ENCODE results near the gene PTPRK.

- TF ChIP-seq CTCF (IDR thresholded peaks at IDR 0.05 in 2 of 3, conservative IDR thresholded peaks at IDR 0.05 in 1 of 3; ENCODE audit: borderline replicate concordance in 1 of 3, insufficient read depth in 1 of 3, low read depth in 2 of 3, low read length in 2 of 3) (no peak), POLR2A (IDR thresholded peaks at IDR 0.05; ENCODE audit: borderline replicate concordance, extremely low read depth, insufficient read depth, insufficient read length) (no peak), EZH2 (IDR thresholded peaks at IDR 0.05) (no peak), MAX (IDR thresholded peaks at IDR 0.05) (no peak), POLR2AphosphoS5 (IDR thresholded peaks at IDR 0.05; ENCODE audit: low read depth, low read length) (no peak), SP1 (IDR thresholded peaks at IDR 0.05; ENCODE audit: low read depth) (no peak), ZBTB33 (IDR thresholded peaks at IDR 0.05; ENCODE audit: extremely low read depth, insufficient replicate concordance, low read length) (no peak), EGR1 (IDR thresholded peaks at IDR 0.05; ENCODE audit: low read depth) (no peak)
Measured at GRCh38 chr6:128367437-128367836, 153.0 kb downstream of the PTPRK start.
